NCI-H748 treated with DMSO at 0.1 percent for 48 hours (cell line): ENCODE results near the gene ARHGAP44.

Experiments
- DNase-seq: peaks from one replicate; lab custom pipeline; 2025; lab: John Stamatoyannopoulos, UW

The ARHGAP44 gene

GRCh38 chr17:12898110-12898509 is 108.8 kb downstream of the ARHGAP44 start:
- DNase-seq, result no peak

GRCh38 chr17:12899604-12900003 is 110.3 kb downstream of the ARHGAP44 start:
- DNase-seq, result no peak

- no peak for DNase-seq
These were observed 111.2 kb downstream of the ARHGAP44 start for GRCh38 chr17:12900474-12900873.

GRCh38 chr17:12902046-12902445 is 112.7 kb downstream of the ARHGAP44 start:
- DNase-seq, result no peak

- DNase-seq, result no peak
These were observed 118.2 kb downstream of the ARHGAP44 start for GRCh38 chr17:12907477-12907876.

GRCh38 chr17:12909046-12909445 is 119.7 kb downstream of the ARHGAP44 start:
- no peak for DNase-seq

- no peak for DNase-seq
These were observed 120.2 kb downstream of the ARHGAP44 start for GRCh38 chr17:12909511-12909910.

- no peak for DNase-seq
These were observed 121.9 kb downstream of the ARHGAP44 start for GRCh38 chr17:12911239-12911638.

- DNase-seq, result no peak
These were observed 128.1 kb downstream of the ARHGAP44 start for GRCh38 chr17:12917399-12917798.

GRCh38 chr17:12918142-12918541 is 128.8 kb downstream of the ARHGAP44 start:
- no peak for DNase-seq

GRCh38 chr17:12922120-12922519 is 132.8 kb downstream of the ARHGAP44 start:
- DNase-seq, result no peak

- no peak for DNase-seq
These were observed 135.3 kb downstream of the ARHGAP44 start for GRCh38 chr17:12924614-12925013.

- no peak for DNase-seq
These were observed 137.7 kb downstream of the ARHGAP44 start for GRCh38 chr17:12927001-12927400.

- no peak for DNase-seq
These were observed 138.5 kb downstream of the ARHGAP44 start for GRCh38 chr17:12927541-12928425.

GRCh38 chr17:12928736-12929135 is 139.4 kb downstream of the ARHGAP44 start:
- DNase-seq, result no peak

GRCh38 chr17:12936501-12936900 is 147.2 kb downstream of the ARHGAP44 start:
- DNase-seq, result no peak

- no peak for DNase-seq
These were observed 151.4 kb downstream of the ARHGAP44 start for GRCh38 chr17:12940699-12941098.

- no peak for DNase-seq
These were observed 157.7 kb downstream of the ARHGAP44 start for GRCh38 chr17:12947047-12947446.

GRCh38 chr17:12952012-12952411 is 162.7 kb downstream of the ARHGAP44 start:
- DNase-seq, result no peak

- DNase-seq, result no peak
These were observed 163.9 kb downstream of the ARHGAP44 start for GRCh38 chr17:12953156-12953555.

- no peak for DNase-seq
These were observed 166.2 kb downstream of the ARHGAP44 start for GRCh38 chr17:12955521-12955920.

GRCh38 chr17:12958786-12959185 is 169.5 kb downstream of the ARHGAP44 start:
- DNase-seq, result no peak

- DNase-seq, result no peak
These were observed 170.1 kb downstream of the ARHGAP44 start for GRCh38 chr17:12959441-12959840.

GRCh38 chr17:12961655-12962054 is 172.4 kb downstream of the ARHGAP44 start:
- no peak for DNase-seq
